ENCODE data around the gene SATB1.

GRCh38 chr3:18355832-18356231 lies 69.3 kb downstream of the SATB1 start:
- TF ChIP-seq CTCF (IDR thresholded peaks at IDR 0.05) (no peak), POLR2A (IDR thresholded peaks at IDR 0.05) (no peak)
